GM12874 (cell line): ENCODE measurements around the gene C20orf204.

ENCODE experiments used
- CTCF ChIP-seq: IDR thresholded peaks from 2 replicates; pipeline ENCODE4 v1.5.1; 2011; ENCODE audit warnings: low read depth, mild to moderate bottlenecking, control low read depth, low read length, moderate library complexity; ENCODE audit not compliant: insufficient read depth

Gene C20orf204

GRCh38 chr20:64009811-64010387, 26.1 kb upstream of the C20orf204 start:
- no peak for TF ChIP-seq CTCF

DNA sequence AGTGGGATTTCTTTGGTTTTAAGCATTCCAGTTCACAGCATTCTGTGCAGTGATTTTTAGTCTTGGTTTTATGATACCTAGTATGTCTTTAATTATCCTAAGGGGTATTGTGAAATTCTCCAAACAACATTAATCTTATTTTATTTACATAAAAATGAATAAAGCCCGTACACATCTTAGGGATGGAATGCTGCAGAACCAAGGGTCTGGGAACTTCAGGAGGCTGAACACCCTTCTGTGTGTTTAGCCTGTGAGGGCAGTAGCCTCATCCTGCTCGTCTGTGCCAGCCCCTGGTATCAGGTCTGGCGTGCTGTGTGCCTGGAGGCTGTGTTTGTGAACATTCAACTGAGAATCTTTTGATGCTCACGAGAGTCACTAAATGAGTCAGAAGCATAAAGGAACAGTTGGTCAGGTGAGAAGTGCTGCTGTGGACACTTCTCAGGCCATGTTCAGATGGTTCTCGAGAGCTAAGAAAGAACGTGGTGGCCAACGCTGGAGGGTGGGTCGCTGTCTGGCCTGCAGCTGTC, 25.2 kb upstream of the C20orf204 start:
- TF ChIP-seq CTCF: no peak

DNA sequence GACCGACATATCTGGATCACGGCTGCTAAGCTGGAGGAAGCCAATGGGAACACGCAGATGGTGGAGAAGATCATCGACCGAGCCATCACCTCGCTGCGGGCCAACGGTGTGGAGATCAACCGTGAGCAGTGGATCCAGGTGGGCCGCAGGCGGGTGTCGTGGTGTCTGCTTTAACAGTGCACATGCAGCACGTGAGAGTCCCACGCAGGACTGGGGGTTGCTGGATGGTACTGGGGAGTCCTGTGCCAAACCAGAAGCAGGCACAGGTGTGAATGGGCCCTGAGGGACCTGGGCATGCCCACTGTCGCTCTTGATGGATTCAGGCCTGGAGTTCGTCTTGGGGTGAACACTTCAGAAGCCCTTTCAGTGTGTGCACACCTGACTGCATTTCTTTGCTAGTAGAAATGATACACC, 24.6 kb upstream of the C20orf204 start:
- TF ChIP-seq CTCF: no peak

DNA sequence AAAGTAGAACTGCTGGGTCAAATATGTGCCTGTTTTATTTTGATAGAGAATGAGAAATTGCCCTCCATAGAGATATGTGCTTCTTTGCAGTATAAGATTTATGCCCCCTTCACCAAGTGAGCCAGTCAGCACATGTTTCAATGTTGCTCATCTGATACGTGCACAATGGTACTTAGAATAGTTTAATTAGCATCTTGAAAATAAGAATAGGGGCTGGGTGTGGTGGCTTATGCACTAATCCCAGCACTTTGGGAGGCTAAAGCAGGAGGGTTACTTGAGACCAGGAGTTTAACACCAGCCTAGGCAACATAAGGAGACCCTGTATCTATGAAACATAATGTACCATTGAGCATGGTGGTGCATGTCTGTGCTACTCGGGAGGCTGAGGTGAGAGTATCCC, 20.3 kb upstream of the C20orf204 start:
- no peak for TF ChIP-seq CTCF

- no peak for TF ChIP-seq CTCF
These were observed 14.6 kb upstream of the C20orf204 start for GRCh38 chr20:64021124-64021975.

DNA sequence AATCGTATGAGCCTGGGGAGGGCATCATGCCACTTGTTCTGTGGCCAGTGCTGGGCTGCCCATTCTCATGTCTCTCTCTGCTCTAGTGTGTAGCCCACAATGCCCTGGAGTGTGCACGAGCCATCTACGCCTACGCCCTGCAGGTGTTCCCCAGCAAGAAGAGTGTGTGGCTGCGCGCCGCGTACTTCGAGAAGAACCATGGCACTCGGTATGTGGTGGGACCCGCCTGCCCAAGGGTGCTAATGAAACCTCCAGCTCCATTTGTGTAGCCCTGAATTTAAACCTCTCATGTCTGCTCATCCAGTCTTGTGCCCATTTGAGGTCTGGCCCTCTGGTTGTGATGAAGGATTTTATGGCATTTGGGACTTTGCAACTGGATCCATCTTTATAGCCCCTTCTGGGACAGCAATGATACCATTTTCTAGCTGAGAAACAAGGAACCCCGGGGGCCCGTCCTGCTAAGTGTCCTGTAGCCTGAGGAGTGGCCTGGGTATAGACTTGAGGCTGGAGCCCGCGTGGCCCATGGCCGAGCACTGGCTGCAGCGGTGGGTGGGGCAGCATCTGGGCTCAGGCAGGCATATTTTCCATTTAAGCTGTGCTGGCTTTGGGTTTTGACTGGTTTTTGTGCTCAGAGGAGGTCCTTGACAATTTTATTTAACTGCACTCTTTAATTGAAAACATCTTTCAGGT, 13.2 kb upstream of the C20orf204 start:
- TF ChIP-seq CTCF: no peak
